Keratinocyte (primary cell): ENCODE results near the gene THRB. TPM values are rescaled to one million over a fixed set of nuclear protein-coding genes. Genes with fewer than 3 reads are reported as not detected.

Source experiments
- DNase-seq: peaks from one replicate; pipeline ENCODE4 v3.0.0-alpha.2; 2011; ENCODE audit warnings: low read depth, missing footprints, low spot score
- FAIRE-seq: peaks from 2 replicates; lab custom pipeline; 2011; peaks lifted over from hg19 to GRCh38; lab: Jason Lieb, UNC
- H2AFZ ChIP-seq: 2 replicates; pipeline ENCODE4 v1.6.0; 2012; ENCODE audit warnings: low read length, control low read depth, inconsistent platforms; ENCODE audit not compliant: control insufficient read depth
- H3K27ac ChIP-seq: 2 replicates; pipeline ENCODE4 v1.5.1; 2011; ENCODE audit warnings: low read length; ENCODE audit not compliant: control insufficient read depth, insufficient read depth
- H3K27me3 ChIP-seq: 3 replicates; pipeline ENCODE4 v1.6.0; 2011; ENCODE audit warnings: low read length; ENCODE audit not compliant: control insufficient read depth, insufficient read depth; ENCODE audit errors: extremely low read depth
- H3K36me3 ChIP-seq, 2 experiments: 2 replicates in 1 of 2; 3 replicates in 1 of 2; pipeline ENCODE4 v1.5.1; 2011; ENCODE audit warnings: low read length in 2 of 2, mild to moderate bottlenecking in 1 of 2; ENCODE audit not compliant: control insufficient read depth in 2 of 2, insufficient read depth in 2 of 2; ENCODE audit errors: extremely low read depth in 1 of 2
- H3K4me1 ChIP-seq: 3 replicates; pipeline ENCODE4 v1.5.1; 2011; ENCODE audit warnings: low read length; ENCODE audit not compliant: control insufficient read depth, insufficient read depth; ENCODE audit errors: extremely low read depth
- H3K4me2 ChIP-seq: 3 replicates; pipeline ENCODE4 v1.6.0; 2011; ENCODE audit warnings: low read depth, low read length; ENCODE audit not compliant: control insufficient read depth, insufficient read depth; ENCODE audit errors: extremely low read depth
- H3K4me3 ChIP-seq, 3 experiments: fragments of 200-600 bp in 1 of 3; sonication (generic) in 1 of 3; 2 replicates in 2 of 3; 3 replicates in 1 of 3; pipeline ENCODE4 v1.5.1; 2011 to 2016; ENCODE audit warnings: low read length in 3 of 3, mild to moderate bottlenecking in 3 of 3, control low read depth in 2 of 3, inconsistent platforms in 1 of 3, low read depth in 1 of 3, mixed read lengths in 1 of 3, mixed run types in 1 of 3, moderate library complexity in 1 of 3; ENCODE audit not compliant: control insufficient read depth in 2 of 3, insufficient read depth in 2 of 3; ENCODE audit errors: extremely low read depth in 1 of 3
- H3K79me2 ChIP-seq: 2 replicates; pipeline ENCODE4 v1.6.0; 2012; ENCODE audit warnings: low read length; ENCODE audit not compliant: control insufficient read depth, insufficient read depth
- H3K9ac ChIP-seq: 3 replicates; pipeline ENCODE4 v1.6.0; 2011; ENCODE audit warnings: low read length; ENCODE audit not compliant: control insufficient read depth, insufficient read depth; ENCODE audit errors: extremely low read depth
- H3K9me1 ChIP-seq: 3 replicates; pipeline ENCODE4 v1.6.0; 2011; ENCODE audit warnings: low read length; ENCODE audit not compliant: control insufficient read depth, insufficient read depth; ENCODE audit errors: extremely low read depth
- H3K9me3 ChIP-seq: 2 replicates; pipeline ENCODE4 v1.5.1; 2012; ENCODE audit warnings: low read depth, low read length; ENCODE audit not compliant: control insufficient read depth
- H4K20me1 ChIP-seq: 3 replicates; pipeline ENCODE4 v1.6.0; 2011; ENCODE audit warnings: low read length; ENCODE audit not compliant: control insufficient read depth, insufficient read depth; ENCODE audit errors: extremely low read depth
- EZH2 ChIP-seq: IDR thresholded peaks from one replicate; pipeline ENCODE4 v1.6.1; 2012; ENCODE audit warnings: inconsistent platforms, mild to moderate bottlenecking, low read length, moderate library complexity
- dilution Hi-C: fragments of 300-500 bp; cut with MboI; formaldehyde crosslinking; loops from one replicate; pipeline ENCODE4 v1.7.0; 2020; ENCODE audit warnings: low sequenced_read_pairs; ENCODE audit not compliant: extremely low pct_ligation_motif_present
- polyA plus RNA-seq, 5 experiments: library from polyadenylated mRNA; depleted of rRNA in 3 of 5; stranded (reverse) in 3 of 5; stranded (forward) in 1 of 5; unstranded in 1 of 5; fragments of >200 nt; gene quantifications; 1 replicate in 1 of 5; 2 replicates in 3 of 5; 3 replicates in 1 of 5; pipeline versions ENCODE4 v1.2.1 to v1.2.3, GENCODE V29; 2011 to 2012; ENCODE audit warnings: missing spikeins in 2 of 5, low read depth in 1 of 5, low replicate concordance in 1 of 5
- TF ChIP-seq, protein P1 (sequence below), 3 experiments: IDR thresholded peaks in 1 of 3; conservative IDR thresholded peaks in 1 of 3; optimal IDR thresholded peaks in 1 of 3; 2 replicates in 2 of 3; 3 replicates in 1 of 3; pipeline versions ENCODE3 to v1.5.1; 2011; ENCODE audit warnings: low read length in 3 of 3, mild to moderate bottlenecking in 3 of 3, moderate library complexity in 2 of 3, control low read depth in 1 of 3, inconsistent platforms in 1 of 3; ENCODE audit not compliant: insufficient read depth in 2 of 3; ENCODE audit errors: extremely low read depth in 1 of 3

THRB gene
- polyA plus RNA-seq, 1 donor (not counting 4 experiments of a cell fraction or from before 2014, with no cell fraction given), result 2.6 TPM

DNA sequence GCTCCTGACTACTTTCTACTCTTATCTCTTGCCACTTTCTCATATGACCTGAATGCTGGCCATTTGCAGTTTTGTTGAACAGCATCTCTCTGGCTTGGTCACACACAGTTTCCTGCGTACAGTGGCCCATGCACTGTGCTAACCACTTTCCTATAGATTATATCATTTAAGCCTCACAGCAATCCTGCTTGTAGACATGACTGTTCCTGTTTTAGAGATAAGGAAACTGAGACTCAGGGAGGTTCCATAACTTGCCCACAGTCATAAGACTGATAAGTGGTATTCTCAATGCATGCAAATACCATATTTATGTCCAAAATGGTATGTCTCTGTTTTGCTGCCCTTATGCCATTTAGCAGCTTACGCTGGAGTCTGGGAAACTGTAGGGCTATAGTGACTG lies 320.0 kb downstream of the THRB start:
- H2AFZ ChIP-seq, result no peak overlapping the region
- no peaks in the 10 kb centered on the region for H3K9me3 ChIP-seq
- H3K27me3 ChIP-seq, result no peaks in the 10 kb centered on the region
- no peak overlapping the region for H3K4me3 ChIP-seq
- no peaks in the 10 kb centered on the region for H3K36me3 ChIP-seq
- no peaks in the 10 kb centered on the region for H3K9me1 ChIP-seq
- dilution Hi-C loops, result no loop called here
- H3K4me2 ChIP-seq, result no peak overlapping the region
- H3K9ac ChIP-seq, result no peak overlapping the region
- DNase-seq (no peak), FAIRE-seq (no peak)
- TF ChIP-seq, protein P1, sequence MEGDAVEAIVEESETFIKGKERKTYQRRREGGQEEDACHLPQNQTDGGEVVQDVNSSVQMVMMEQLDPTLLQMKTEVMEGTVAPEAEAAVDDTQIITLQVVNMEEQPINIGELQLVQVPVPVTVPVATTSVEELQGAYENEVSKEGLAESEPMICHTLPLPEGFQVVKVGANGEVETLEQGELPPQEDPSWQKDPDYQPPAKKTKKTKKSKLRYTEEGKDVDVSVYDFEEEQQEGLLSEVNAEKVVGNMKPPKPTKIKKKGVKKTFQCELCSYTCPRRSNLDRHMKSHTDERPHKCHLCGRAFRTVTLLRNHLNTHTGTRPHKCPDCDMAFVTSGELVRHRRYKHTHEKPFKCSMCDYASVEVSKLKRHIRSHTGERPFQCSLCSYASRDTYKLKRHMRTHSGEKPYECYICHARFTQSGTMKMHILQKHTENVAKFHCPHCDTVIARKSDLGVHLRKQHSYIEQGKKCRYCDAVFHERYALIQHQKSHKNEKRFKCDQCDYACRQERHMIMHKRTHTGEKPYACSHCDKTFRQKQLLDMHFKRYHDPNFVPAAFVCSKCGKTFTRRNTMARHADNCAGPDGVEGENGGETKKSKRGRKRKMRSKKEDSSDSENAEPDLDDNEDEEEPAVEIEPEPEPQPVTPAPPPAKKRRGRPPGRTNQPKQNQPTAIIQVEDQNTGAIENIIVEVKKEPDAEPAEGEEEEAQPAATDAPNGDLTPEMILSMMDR (optimal IDR thresholded peaks at IDR 0.05 in 1 of 3, IDR thresholded peaks at IDR 0.05 in 1 of 3, conservative IDR thresholded peaks at IDR 0.05 in 1 of 3; ENCODE audit: extremely low read depth in 1 of 3, insufficient read depth in 2 of 3, low read length in 3 of 3), result no peak
- no peak for TF ChIP-seq EZH2
- no peak overlapping the region for H3K27ac ChIP-seq
- no peaks in the 10 kb centered on the region for H4K20me1 ChIP-seq
- H3K79me2 ChIP-seq, result no peaks in the 10 kb centered on the region
- H3K4me1 ChIP-seq, result no peaks in the 10 kb centered on the region

DNA sequence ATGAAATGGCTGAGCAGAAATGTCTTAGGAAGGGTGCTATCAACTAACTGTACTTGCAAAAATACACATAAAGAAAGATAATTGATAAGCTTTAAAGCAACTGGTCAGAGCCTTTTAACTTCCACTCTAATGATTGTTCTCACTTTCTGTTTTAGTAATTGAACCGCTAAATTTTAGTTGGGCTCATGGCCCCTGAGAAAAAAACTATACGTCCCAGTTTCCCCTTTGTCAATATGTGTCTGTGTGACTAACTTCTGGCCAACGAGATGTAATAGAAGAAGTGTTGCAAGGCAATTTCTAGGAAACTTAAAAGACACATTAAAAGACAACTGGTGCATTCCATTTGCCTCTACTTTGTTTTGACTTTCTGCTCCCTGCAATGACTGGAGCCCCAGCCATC lies 325.7 kb downstream of the THRB start:
- Histone ChIP-seq H3K36me3 (no peaks in the 10 kb centered on the region), H2AFZ (no peak overlapping the region), H3K4me2 (no peak overlapping the region), H3K4me1 (no peaks in the 10 kb centered on the region), H3K27me3 (no peaks in the 10 kb centered on the region), H3K27ac (no peak overlapping the region), H3K9me3 (no peaks in the 10 kb centered on the region), H3K4me3 (no peak overlapping the region), H4K20me1 (no peaks in the 10 kb centered on the region), H3K9ac (no peak overlapping the region), H3K79me2 (no peaks in the 10 kb centered on the region), H3K9me1 (no peaks in the 10 kb centered on the region)
- dilution Hi-C loops, result no loop called here
- FAIRE-seq, result no peak
- TF ChIP-seq EZH2, result no peak
- TF ChIP-seq, protein P1 (optimal IDR thresholded peaks at IDR 0.05 in 1 of 3, IDR thresholded peaks at IDR 0.05 in 1 of 3, conservative IDR thresholded peaks at IDR 0.05 in 1 of 3; ENCODE audit: extremely low read depth in 1 of 3, insufficient read depth in 2 of 3, low read length in 3 of 3), result no peak
- no peak for DNase-seq
